Choroid plexus epithelial cell (primary cell): ENCODE data around the gene CENPX.

Experiments used
- DNase-seq: peaks from one replicate; pipeline ENCODE4 v3.0.0-alpha.2; 2010; ENCODE audit warnings: low read depth
- H3K4me3 ChIP-seq: 2 replicates; pipeline ENCODE4 v1.5.1; 2011; ENCODE audit warnings: low read depth, mild to moderate bottlenecking, control low read depth, low read length, moderate library complexity
- CTCF ChIP-seq: conservative IDR thresholded peaks from 2 replicates; pipeline ENCODE4 v1.5.1; 2011; ENCODE audit warnings: low read depth, mild to moderate bottlenecking, control low read depth, inconsistent platforms, low read length, moderate library complexity

The CENPX gene

GRCh38 chr17:82025401-82026107, 2.9 kb upstream of the CENPX start:
- DNase-seq: no peak
- TF ChIP-seq CTCF: no peak
- no peak overlapping the region for H3K4me3 ChIP-seq

GRCh38 chr17:82024859-82025258, 2.2 kb upstream of the CENPX start:
- TF ChIP-seq CTCF: no peak
- no peak overlapping the region for H3K4me3 ChIP-seq
- DNase-seq: no peak

- no peak for TF ChIP-seq CTCF
- DNase-seq: no peak
- H3K4me3 ChIP-seq: peak overlapping the region; percentile 72
Measured at GRCh38 chr17:82023447-82024241, 966 bp upstream of the CENPX start.

GRCh38 chr17:82022981-82023446, 336 bp upstream of the CENPX start, which contains the start of gene LRRC45:
TSS of gene LRRC45 (plus strand) at chr17:82023305. CDS start at chr17:82023644, 339 bp downstream.
- peak within 1 kb of the TSS; percentile 83 for H3K4me3 ChIP-seq
- peak; percentile 100 for DNase-seq
- TF ChIP-seq CTCF: no peak

- TF ChIP-seq CTCF: no peak
- H3K4me3 ChIP-seq: peak overlapping the region; percentile 83
- no peak for DNase-seq
Measured at GRCh38 chr17:82021900-82022309, 773 bp downstream of the CENPX start.

- H3K4me3 ChIP-seq: peak overlapping the region; percentile 21
- DNase-seq: peak; percentile 77
- TF ChIP-seq CTCF: peak; percentile 81
Measured at GRCh38 chr17:82021107-82021899, 1.4 kb downstream of the CENPX start.
